ENCODE data around the gene CHD2. TPM values are rescaled to one million over a fixed set of nuclear protein-coding genes. Genes with fewer than 3 reads are reported as not detected.

CHD2 gene
- total and polyA plus RNA-seq, 4 donors = 38.0 to 144 (median 81.5) TPM

GRCh38 chr15:92907896-92908712 is 8.0 kb downstream of the CHD2 start:
- H3K4me3 ChIP-seq (ENCODE audit: low read length in 2 of 2) = no peak overlapping the region
- H3K27ac ChIP-seq (ENCODE audit: low read depth in 1 of 2, low read length in 2 of 2) = peak overlapping the region; percentile 87 to 89
- H3K27me3 ChIP-seq (ENCODE audit: control insufficient read depth in 1 of 2, insufficient read depth in 2 of 2, low read length in 1 of 2) = no peaks in the 10 kb centered on the region
- ATAC-seq (ENCODE audit: low FRiP score) (peak; percentile 13), DNase-seq (no peak)
- H3K36me3 ChIP-seq (ENCODE audit: control insufficient read depth in 1 of 2, insufficient read depth in 2 of 2, low read length in 1 of 2) = no peaks in the 10 kb centered on the region
- peaks cover 0 to 17% of the 10 kb centered on the region in 2 donors for H3K4me1 ChIP-seq (ENCODE audit: control insufficient read depth in 1 of 2, insufficient read depth in 2 of 2, low read length in 2 of 2)
- intact Hi-C loops (cut with DNase I) = no loop called here
- H3K9me3 ChIP-seq (ENCODE audit: control insufficient read depth, low read length) = no peaks in the 10 kb centered on the region
- WGBS, 2 donors = 4 to 8% methylated on average over 5 of the region's 5 CpGs

DNA sequence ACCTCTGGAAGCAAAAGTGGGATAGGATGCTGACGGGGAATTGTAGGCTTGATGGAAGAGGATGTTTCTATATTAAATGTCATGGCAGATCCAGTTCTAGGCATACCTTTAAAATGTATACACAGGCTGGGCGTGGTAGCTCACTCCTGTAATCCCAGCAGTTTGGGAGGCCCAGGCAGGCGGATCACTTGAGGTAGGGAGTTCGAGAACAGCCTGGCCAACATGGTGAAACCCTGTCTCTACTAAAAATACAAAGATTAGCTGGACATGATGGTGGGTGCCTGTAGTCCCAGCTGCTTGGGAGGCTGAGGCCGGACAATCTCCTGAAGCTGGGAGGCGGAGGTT is 8.6 kb downstream of the CHD2 start:
- Histone ChIP-seq H3K9me3 (ENCODE audit: control insufficient read depth, low read length) (no peaks in the 10 kb centered on the region), H3K27me3 (ENCODE audit: control insufficient read depth in 1 of 2, insufficient read depth in 2 of 2, low read length in 1 of 2) (no peaks in the 10 kb centered on the region), H3K36me3 (ENCODE audit: control insufficient read depth in 1 of 2, insufficient read depth in 2 of 2, low read length in 1 of 2) (no peaks in the 10 kb centered on the region), H3K27ac (ENCODE audit: low read depth in 1 of 2, low read length in 2 of 2) (peak overlapping the region; percentile 68 to 87), H3K4me3 (ENCODE audit: low read length in 2 of 2) (no peak overlapping the region), H3K4me1 (ENCODE audit: control insufficient read depth in 1 of 2, insufficient read depth in 2 of 2, low read length in 2 of 2) (peaks cover 0 to 21% of the 10 kb centered on the region in 2 donors)
- DNase-seq (no peak), ATAC-seq (ENCODE audit: low FRiP score) (no peak)
- intact Hi-C loops (cut with DNase I) = no loop called here
- WGBS, 2 donors = 75 to 76% methylated on average over 6 of the region's 6 CpGs

DNA sequence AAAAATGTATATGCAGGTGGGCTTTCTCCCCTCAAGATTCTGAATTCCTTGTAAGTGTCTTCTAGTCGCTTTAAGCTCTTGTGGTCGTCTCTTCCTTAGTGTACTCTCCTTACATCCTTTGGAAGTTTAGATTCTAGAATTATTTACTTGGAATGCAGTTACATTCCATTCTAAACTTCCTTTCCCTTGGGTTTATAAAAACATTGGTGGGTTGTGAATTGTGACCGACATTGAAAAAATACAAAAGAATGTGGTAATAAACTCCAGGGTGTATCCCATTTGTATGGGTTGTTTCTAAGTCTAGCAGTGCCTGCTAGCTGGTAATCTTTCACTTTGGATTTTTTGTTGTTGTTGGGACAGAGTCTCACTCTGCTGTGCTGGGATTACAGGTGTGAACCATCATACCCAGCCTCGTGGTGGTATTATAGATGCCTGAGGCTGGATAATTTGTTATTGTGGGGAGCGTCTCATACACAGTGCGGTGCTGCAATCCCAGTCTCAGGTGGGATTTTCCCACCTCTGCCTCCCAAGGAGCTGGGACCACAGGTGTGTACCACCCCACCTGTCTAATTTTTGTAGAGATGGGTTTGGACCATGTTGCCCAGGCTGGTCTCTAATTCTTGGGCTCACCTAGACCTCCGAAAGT is 9.1 kb downstream of the CHD2 start:
- H3K4me1 ChIP-seq (ENCODE audit: control insufficient read depth in 1 of 2, insufficient read depth in 2 of 2, low read length in 2 of 2) = peaks cover 0 to 24% of the 10 kb centered on the region in 2 donors
- intact Hi-C loops (cut with DNase I) = no loop called here

GRCh38 chr15:92910451-92910850 is 10.3 kb downstream of the CHD2 start:
- Histone ChIP-seq H3K27me3 (ENCODE audit: control insufficient read depth in 1 of 2, insufficient read depth in 2 of 2, low read length in 1 of 2) (no peaks in the 10 kb centered on the region), H3K27ac (ENCODE audit: low read depth in 1 of 2, low read length in 2 of 2) (peak overlapping the region; percentile 0), H3K4me1 (ENCODE audit: control insufficient read depth in 1 of 2, insufficient read depth in 2 of 2, low read length in 2 of 2) (peaks cover 0 to 30% of the 10 kb centered on the region in 2 donors), H3K9me3 (ENCODE audit: control insufficient read depth, low read length) (no peaks in the 10 kb centered on the region), H3K4me3 (ENCODE audit: low read length in 2 of 2) (no peak overlapping the region), H3K36me3 (ENCODE audit: control insufficient read depth in 1 of 2, insufficient read depth in 2 of 2, low read length in 1 of 2) (no peaks in the 10 kb centered on the region)
- ATAC-seq (ENCODE audit: low FRiP score) (no peak), DNase-seq (no peak)
- intact Hi-C loops (cut with DNase I) = no loop called here
- WGBS, 2 donors = 73 to 82% methylated on average over 13 of the region's 13 CpGs

More for the DNA sequence above, 9.1 kb downstream of the CHD2 start:
- Histone ChIP-seq H3K36me3 (ENCODE audit: control insufficient read depth in 1 of 2, insufficient read depth in 2 of 2, low read length in 1 of 2) (no peaks in the 10 kb centered on the region), H3K4me3 (ENCODE audit: low read length in 2 of 2) (no peak overlapping the region), H3K27me3 (ENCODE audit: control insufficient read depth in 1 of 2, insufficient read depth in 2 of 2, low read length in 1 of 2) (no peaks in the 10 kb centered on the region), H3K27ac (ENCODE audit: low read depth in 1 of 2, low read length in 2 of 2) (peak overlapping the region; percentile 68 to 87), H3K9me3 (ENCODE audit: control insufficient read depth, low read length) (no peaks in the 10 kb centered on the region)
- WGBS, 2 donors = 40 to 41% methylated on average over 7 of the region's 7 CpGs
- ATAC-seq (ENCODE audit: low FRiP score) (no peak), DNase-seq (no peak)

DNA sequence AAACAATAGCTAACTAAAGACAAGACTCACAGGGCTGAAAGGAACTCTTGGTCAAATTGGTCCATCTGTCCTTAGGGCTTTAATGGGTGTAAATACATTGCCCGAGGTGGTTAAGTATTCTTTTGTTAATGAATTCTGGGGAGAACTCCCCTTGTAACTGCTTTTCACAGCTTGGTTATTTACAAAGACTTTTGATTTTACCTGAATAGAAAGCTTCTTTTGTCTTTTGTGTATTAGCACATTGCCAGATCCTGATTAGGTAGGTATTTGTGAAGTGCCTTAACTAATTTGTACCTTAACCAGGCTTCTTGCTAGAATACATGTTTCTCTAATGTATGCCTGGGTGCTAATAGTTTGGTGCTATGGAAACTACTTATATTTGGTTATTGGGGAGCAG is 14.0 kb downstream of the CHD2 start:
- peak overlapping the region in 1 of 2 donors; percentile 85 for H3K27ac ChIP-seq (ENCODE audit: low read depth in 1 of 2, low read length in 2 of 2)
- 40 to 44% methylated on average over 1 of the region's 1 CpG for WGBS, 2 donors
- no peaks in the 10 kb centered on the region for H3K27me3 ChIP-seq (ENCODE audit: control insufficient read depth in 1 of 2, insufficient read depth in 2 of 2, low read length in 1 of 2)
- peaks cover 1 to 25% of the 10 kb centered on the region in 2 donors for H3K4me1 ChIP-seq (ENCODE audit: control insufficient read depth in 1 of 2, insufficient read depth in 2 of 2, low read length in 2 of 2)
- ATAC-seq (ENCODE audit: low FRiP score) = no peak
- no peak overlapping the region for H3K4me3 ChIP-seq (ENCODE audit: low read length in 2 of 2)
- H3K9me3 ChIP-seq (ENCODE audit: control insufficient read depth, low read length) = no peaks in the 10 kb centered on the region
- intact Hi-C loops (cut with DNase I) = no loop called here
- no peaks in the 10 kb centered on the region for H3K36me3 ChIP-seq (ENCODE audit: control insufficient read depth in 1 of 2, insufficient read depth in 2 of 2, low read length in 1 of 2)
- DNase-seq = no peak

- no peak for ATAC-seq (ENCODE audit: low FRiP score)
- Histone ChIP-seq H3K4me3 (ENCODE audit: low read length in 2 of 2) (no peak overlapping the region), H3K9me3 (ENCODE audit: control insufficient read depth, low read length) (no peaks in the 10 kb centered on the region), H3K27ac (ENCODE audit: low read depth in 1 of 2, low read length in 2 of 2) (peak overlapping the region; percentile 47 to 85), H3K36me3 (ENCODE audit: control insufficient read depth in 1 of 2, insufficient read depth in 2 of 2, low read length in 1 of 2) (no peaks in the 10 kb centered on the region), H3K27me3 (ENCODE audit: control insufficient read depth in 1 of 2, insufficient read depth in 2 of 2, low read length in 1 of 2) (no peaks in the 10 kb centered on the region), H3K4me1 (ENCODE audit: control insufficient read depth in 1 of 2, insufficient read depth in 2 of 2, low read length in 2 of 2) (peaks cover 1 to 25% of the 10 kb centered on the region in 2 donors)
- DNase-seq = no peak
- intact Hi-C loops (cut with DNase I) = loop anchor here in 1 of 2 donors (5.0 kb wide), 2 partner anchors 32 to 112 kb away; no protein-coding TSS in a partner anchor
- WGBS, 2 donors = 67 to 68% methylated on average over 4 of the region's 4 CpGs
These were observed 14.7 kb downstream of the CHD2 start for GRCh38 chr15:92914768-92915221.

DNA sequence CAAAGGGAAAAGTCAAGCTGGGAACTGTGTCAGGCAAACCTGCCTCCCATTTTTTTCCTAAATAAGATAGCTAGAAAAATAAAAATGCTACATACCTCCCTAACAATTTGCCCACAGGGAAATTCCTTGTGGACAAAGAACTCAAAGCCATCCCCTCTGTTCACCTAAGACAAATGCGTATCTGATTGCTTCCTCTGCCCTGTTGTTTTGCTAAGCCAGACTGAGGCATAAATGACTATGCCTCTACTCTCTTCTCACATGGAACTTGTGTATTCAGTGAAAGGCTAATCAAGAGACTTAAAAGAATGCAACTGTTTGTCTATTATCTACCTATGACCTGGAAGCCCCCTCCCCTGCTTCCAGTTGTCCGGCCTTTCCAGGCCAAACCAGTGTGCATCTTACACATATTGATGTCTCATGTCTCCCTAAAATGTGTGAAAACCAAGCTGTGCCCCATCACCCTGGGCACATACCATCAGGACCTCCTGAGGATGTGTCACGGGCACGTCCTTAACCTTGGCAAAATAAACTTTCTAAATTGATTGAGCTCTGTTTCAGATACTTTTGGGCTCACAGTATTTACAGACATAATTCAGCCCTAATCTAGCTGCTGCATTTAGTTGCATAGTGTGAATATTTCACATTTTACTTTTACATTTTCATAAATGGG is 15.8 kb downstream of the CHD2 start:
- H3K4me3 ChIP-seq (ENCODE audit: low read length in 2 of 2) = no peak overlapping the region
- H3K9me3 ChIP-seq (ENCODE audit: control insufficient read depth, low read length) = no peaks in the 10 kb centered on the region
- WGBS, 2 donors = 43 to 63% methylated on average over 4 of the region's 4 CpGs
- peak overlapping the region; percentile 0 to 62 for H3K27ac ChIP-seq (ENCODE audit: low read depth in 1 of 2, low read length in 2 of 2)
- no peaks in the 10 kb centered on the region for H3K36me3 ChIP-seq (ENCODE audit: control insufficient read depth in 1 of 2, insufficient read depth in 2 of 2, low read length in 1 of 2)
- no peaks in the 10 kb centered on the region for H3K27me3 ChIP-seq (ENCODE audit: control insufficient read depth in 1 of 2, insufficient read depth in 2 of 2, low read length in 1 of 2)
- no peak for ATAC-seq (ENCODE audit: low FRiP score)
- intact Hi-C loops (cut with DNase I) = loop anchor here in 1 of 2 donors (5.0 kb wide), 2 partner anchors 34 to 114 kb away; no protein-coding TSS in a partner anchor
- H3K4me1 ChIP-seq (ENCODE audit: control insufficient read depth in 1 of 2, insufficient read depth in 2 of 2, low read length in 2 of 2) = peaks cover 3 to 17% of the 10 kb centered on the region in 2 donors
- DNase-seq = no peak

GRCh38 chr15:92917598-92918407 is 17.7 kb downstream of the CHD2 start:
- H3K4me1 ChIP-seq (ENCODE audit: control insufficient read depth in 1 of 2, insufficient read depth in 2 of 2, low read length in 2 of 2) = peaks cover 9 to 29% of the 10 kb centered on the region in 2 donors
- peak; percentile 88 for ATAC-seq (ENCODE audit: low FRiP score)
- intact Hi-C loops (cut with DNase I) = loop anchor here (1.0 to 5.0 kb wide), 4 partner anchors 35 to 116 kb away; no protein-coding TSS in a partner anchor
- H3K27ac ChIP-seq (ENCODE audit: low read depth in 1 of 2, low read length in 2 of 2) = peak overlapping the region in 1 of 2 donors; percentile 58
- no peaks in the 10 kb centered on the region for H3K9me3 ChIP-seq (ENCODE audit: control insufficient read depth, low read length)
- peak; percentile 96 for DNase-seq
- no peaks in the 10 kb centered on the region for H3K27me3 ChIP-seq (ENCODE audit: control insufficient read depth in 1 of 2, insufficient read depth in 2 of 2, low read length in 1 of 2)
- H3K4me3 ChIP-seq (ENCODE audit: low read length in 2 of 2) = no peak overlapping the region
- no peaks in the 10 kb centered on the region for H3K36me3 ChIP-seq (ENCODE audit: control insufficient read depth in 1 of 2, insufficient read depth in 2 of 2, low read length in 1 of 2)
- WGBS, 2 donors = 8 to 10% methylated on average over 11 of the region's 11 CpGs
